ENCODE data around the gene VPS33B. TPM values are rescaled to one million over a fixed set of nuclear protein-coding genes. Genes with fewer than 3 reads are reported as not detected.

VPS33B gene
- polyA plus RNA-seq, 1 experiment = 15.5 TPM

GRCh38 chr15:90956274-90957030, 65.9 kb downstream of the VPS33B start:
- POLR2A ChIA-PET = interaction anchor here (0.6 kb wide), 1 partner anchor 30 kb away, joined by 3 read pairs; no protein-coding TSS in a partner anchor
- no peak for DNase-seq (ENCODE audit: low read depth)
- Histone ChIP-seq H3K36me3 (ENCODE audit: control insufficient read depth, insufficient read depth, low read length) (peaks cover 16% of the 10 kb centered on the region), H3K4me3 (ENCODE audit: low read depth, low read length) (peak overlapping the region; percentile 65), H3K27me3 (ENCODE audit: control insufficient read depth, insufficient read depth, low read length) (no peaks in the 10 kb centered on the region)
- CTCF ChIA-PET = interaction anchor here (0.6 to 9.3 kb wide), 34 partner anchors 8 to 1117 kb away, joined by 3 to 122 read pairs (median 5); partner anchors contain the start of genes HDDC3, PRC1, UNC45A and VPS33B
- peak; percentile 72 for TF ChIP-seq CTCF (IDR thresholded peaks at IDR 0.05; ENCODE audit: insufficient read depth, low read depth, low read length)

- Histone ChIP-seq H3K27me3 (ENCODE audit: control insufficient read depth, insufficient read depth, low read length) (no peaks in the 10 kb centered on the region), H3K36me3 (ENCODE audit: control insufficient read depth, insufficient read depth, low read length) (peaks cover 14% of the 10 kb centered on the region), H3K4me3 (ENCODE audit: low read depth, low read length) (peak overlapping the region; percentile 78)
- TF ChIP-seq CTCF (IDR thresholded peaks at IDR 0.05; ENCODE audit: insufficient read depth, low read depth, low read length) = no peak
- DNase-seq (ENCODE audit: low read depth) = no peak
- ChIA-PET POLR2A (no interaction called here), CTCF (interaction anchor here (0.7 to 9.3 kb wide), 22 partner anchors 7 to 1117 kb away, joined by 3 to 122 read pairs (median 11); partner anchors contain the start of genes HDDC3, PRC1 and UNC45A)
These were observed 66.6 kb downstream of the VPS33B start for GRCh38 chr15:90955624-90956273.

- TF ChIP-seq CTCF (IDR thresholded peaks at IDR 0.05; ENCODE audit: insufficient read depth, low read depth, low read length) = no peak
- POLR2A ChIA-PET = no interaction called here
These were observed 67.4 kb downstream of the VPS33B start, which contains the start of gene RCCD1 for GRCh38 chr15:90954712-90955623. RCCD1 (plus strand) TSS chr15:90954884; CDS start chr15:90956735, 1,851 bp downstream.

GRCh38 chr15:90953947-90954711, 68.3 kb downstream of the VPS33B start:
- Histone ChIP-seq H3K4me3 (ENCODE audit: low read depth, low read length) (no peak overlapping the region), H3K36me3 (ENCODE audit: control insufficient read depth, insufficient read depth, low read length) (peaks cover 28% of the 10 kb centered on the region), H3K27me3 (ENCODE audit: control insufficient read depth, insufficient read depth, low read length) (no peaks in the 10 kb centered on the region)
- CTCF ChIA-PET = interaction anchor here (0.6 to 9.3 kb wide), 7 partner anchors 11 to 1450 kb away, joined by 3 to 122 read pairs (median 5); partner anchors contain the start of genes HDDC3 and UNC45A
- TF ChIP-seq CTCF (IDR thresholded peaks at IDR 0.05; ENCODE audit: insufficient read depth, low read depth, low read length) = no peak
- DNase-seq (ENCODE audit: low read depth) = no peak
- POLR2A ChIA-PET = no interaction called here

More at GRCh38 chr15:90954712-90955623, 67.4 kb downstream of the VPS33B start, which contains the start of gene RCCD1:
- CTCF ChIA-PET = interaction anchor here (0.8 to 9.3 kb wide), 10 partner anchors 12 to 318 kb away, joined by 3 to 122 read pairs (median 33); partner anchors contain the start of genes HDDC3 and UNC45A
- Histone ChIP-seq H3K4me3 (ENCODE audit: low read depth, low read length) (peak within 1 kb of the TSS; percentile 78), H3K27me3 (ENCODE audit: control insufficient read depth, insufficient read depth, low read length) (no peaks in the 10 kb centered on the region), H3K36me3 (ENCODE audit: control insufficient read depth, insufficient read depth, low read length) (peaks cover 20% of the 10 kb centered on the region)
- DNase-seq (ENCODE audit: low read depth) = peak; percentile 68

Measured in BJ (cell line).